NCI-H1105 treated with DMSO at 0.1 percent for 48 hours (cell line): Measurements from ENCODE around the gene CCDC122.
A peak's percentile ranks its signal among the peaks of the same experiment; 100 is the strongest.
"Not testable (repeated sequence)": the region's sequence is repeated elsewhere in the genome, so short reads cannot be mapped to it uniquely, and the experiment has no call there.

Experiments
- DNase-seq: peaks from one replicate; lab custom pipeline; 2025; lab: John Stamatoyannopoulos, UW

Gene CCDC122

GRCh38 chr13:43876366-43876765 lies 3.2 kb downstream of the CCDC122 start:
- DNase-seq, result no peak

GRCh38 chr13:43874504-43875092 lies 4.9 kb downstream of the CCDC122 start:
- peak; percentile 47 for DNase-seq

GRCh38 chr13:43872181-43872580 lies 7.4 kb downstream of the CCDC122 start:
- no peak for DNase-seq

GRCh38 chr13:43865892-43866291 lies 13.6 kb downstream of the CCDC122 start:
- no peak for DNase-seq

GRCh38 chr13:43864921-43865320 lies 14.6 kb downstream of the CCDC122 start:
- DNase-seq, result no peak

- no peak for DNase-seq
Observed at GRCh38 chr13:43861863-43862262, 17.7 kb downstream of the CCDC122 start.

- no peak for DNase-seq
Observed at GRCh38 chr13:43852923-43853404, 26.6 kb downstream of the CCDC122 start.

- no peak for DNase-seq
Observed at GRCh38 chr13:43850873-43851272, 28.7 kb downstream of the CCDC122 start.

- DNase-seq, result no peak
Observed at GRCh38 chr13:43848001-43848649, 31.4 kb downstream of the CCDC122 start.

GRCh38 chr13:43846496-43847158 lies 32.9 kb downstream of the CCDC122 start:
- no peak for DNase-seq

- no peak for DNase-seq
Observed at GRCh38 chr13:43838909-43839308, 40.6 kb downstream of the CCDC122 start.

GRCh38 chr13:43835701-43836100 lies 43.8 kb downstream of the CCDC122 start:
- DNase-seq, result no peak

GRCh38 chr13:43831088-43831487 lies 48.5 kb downstream of the CCDC122 start:
- no peak for DNase-seq

GRCh38 chr13:43830497-43830881 lies 49.1 kb downstream of the CCDC122 start:
- DNase-seq, result no peak

- DNase-seq, result not testable (repeated sequence)
Observed at GRCh38 chr13:43824656-43825055, 54.9 kb downstream of the CCDC122 start.

GRCh38 chr13:43822969-43823368 lies 56.6 kb downstream of the CCDC122 start:
- DNase-seq, result no peak

GRCh38 chr13:43816401-43816889 lies 63.1 kb downstream of the CCDC122 start:
- DNase-seq, result no peak

GRCh38 chr13:43815204-43815603 lies 64.3 kb downstream of the CCDC122 start:
- no peak for DNase-seq

- DNase-seq, result no peak
Observed at GRCh38 chr13:43808676-43809075, 70.9 kb downstream of the CCDC122 start.

GRCh38 chr13:43805681-43806128 lies 73.8 kb downstream of the CCDC122 start:
- no peak for DNase-seq

- DNase-seq, result no peak
Observed at GRCh38 chr13:43805071-43805468, 74.5 kb downstream of the CCDC122 start.

GRCh38 chr13:43804461-43805070 lies 75.0 kb downstream of the CCDC122 start:
- DNase-seq, result peak; percentile 64

- DNase-seq, result no peak
Observed at GRCh38 chr13:43802511-43802910, 77.0 kb downstream of the CCDC122 start.
